Activated CD8-positive, alpha-beta memory T cell treated with anti-CD3 and anti-CD28 coated beads, Interleukin-2, amount 50 U/mL, for 48 hours (primary cell): ENCODE data around the gene GABRP.

Source experiments
- DNase-seq: peaks from one replicate; pipeline ENCODE4 v3.0.0-alpha.2; 2020

The GABRP gene

DNA sequence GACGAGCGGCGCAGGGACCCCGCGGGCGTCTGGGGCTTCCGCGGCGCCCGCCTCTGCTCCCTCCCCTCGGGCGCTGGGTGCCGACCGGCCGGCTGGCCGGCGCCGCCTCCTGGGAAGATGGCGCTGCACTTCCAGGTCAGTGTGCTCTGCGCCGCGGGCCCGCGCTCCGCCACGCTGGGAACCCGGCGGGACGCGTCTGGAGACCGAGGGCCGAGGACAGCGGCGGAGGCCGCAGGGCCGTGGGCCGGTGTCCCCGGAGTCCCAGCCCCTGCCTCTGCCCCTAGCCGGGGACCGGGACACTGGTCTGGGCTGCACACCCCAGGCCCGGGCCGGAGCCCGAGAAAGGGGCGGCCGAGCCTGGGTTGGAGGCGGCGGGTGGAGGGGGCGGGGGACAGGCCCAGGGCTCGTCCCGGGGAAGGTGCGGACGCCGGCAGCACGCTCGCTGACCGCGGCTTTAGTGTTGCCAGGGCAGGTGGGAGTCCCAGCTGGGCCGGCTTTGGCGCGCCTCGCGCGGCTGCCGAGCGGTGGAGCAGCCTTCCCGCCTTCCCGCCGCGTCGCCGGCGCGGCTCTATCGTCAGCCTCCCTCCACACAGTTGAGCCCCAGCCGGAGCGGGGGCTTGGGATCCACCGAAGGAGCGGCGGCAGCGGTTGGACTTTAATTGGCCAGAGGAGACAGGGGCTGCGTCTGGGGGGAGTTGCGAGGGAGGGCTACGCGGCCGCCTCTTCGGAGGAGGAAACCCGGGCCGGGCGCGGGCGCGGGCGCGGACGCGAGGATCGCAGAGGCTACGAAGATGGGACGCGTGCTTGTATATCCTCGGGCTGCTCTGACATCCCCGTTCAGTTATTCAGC, 78.6 kb downstream of the GABRP start, which contains the start of gene RANBP17:
RANBP17 (plus strand) TSS at position 102 of the 850 bp plus-strand sequence.
- DNase-seq: no peak

- DNase-seq: no peak
Observed at GRCh38 chr5:170863646-170864045, 80.1 kb downstream of the GABRP start.
